ENCODE data around the gene THAP11. TPM values are rescaled to one million over a fixed set of nuclear protein-coding genes. Genes with fewer than 3 reads are reported as not detected.
"Not testable (repeated sequence)": the region's sequence is repeated elsewhere in the genome, so short reads cannot be mapped to it uniquely, and the experiment has no call there.

THAP11 gene
- total RNA-seq, 3 donors from 2014 or later: 42.1 to 51.4 (median 43.1) TPM

DNA sequence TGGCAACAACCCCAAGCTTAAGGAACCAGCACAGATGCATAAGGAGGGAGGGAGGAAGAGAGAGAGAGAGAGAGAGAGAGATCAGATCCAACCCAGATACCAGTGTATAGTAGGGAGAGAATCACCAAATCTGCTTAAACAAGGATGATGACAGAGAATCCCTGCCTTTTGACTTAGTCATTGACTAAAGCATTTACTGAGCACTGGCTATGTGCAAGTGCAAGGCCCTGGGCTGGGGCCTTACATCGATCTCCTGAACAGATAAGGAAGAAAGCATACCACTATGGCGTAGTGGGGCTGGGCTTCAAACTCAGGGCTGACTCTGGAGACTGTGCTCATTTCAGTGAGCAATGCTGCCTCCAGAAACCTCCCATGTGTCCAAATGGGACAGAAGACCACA lies 19.6 kb upstream of the THAP11 start:
- DNase-seq (no peak), ATAC-seq (no peak)
- Mint-ChIP-seq H3K9me3 (no peaks in the 10 kb centered on the region), H3K36me3 (ENCODE audit: insufficient read depth) (no peaks in the 10 kb centered on the region), H3K4me3 (no peak overlapping the region), H3K27me3 (ENCODE audit: low read depth) (no peaks in the 10 kb centered on the region), H3K4me1 (ENCODE audit: low read depth) (no peaks in the 10 kb centered on the region)

- H3K27me3 Mint-ChIP-seq (ENCODE audit: low read depth): no peaks in the 10 kb centered on the region
- no peaks in the 10 kb centered on the region for H3K9me3 Mint-ChIP-seq
- H3K4me1 Mint-ChIP-seq (ENCODE audit: low read depth): no peaks in the 10 kb centered on the region
- DNase-seq: no peak
- no peak overlapping the region for H3K4me3 Mint-ChIP-seq
- ATAC-seq: no peak
- peaks cover 4% of the 10 kb centered on the region for H3K36me3 Mint-ChIP-seq (ENCODE audit: insufficient read depth)
Measured at GRCh38 chr16:67825119-67825518, 17.0 kb upstream of the THAP11 start.

DNA sequence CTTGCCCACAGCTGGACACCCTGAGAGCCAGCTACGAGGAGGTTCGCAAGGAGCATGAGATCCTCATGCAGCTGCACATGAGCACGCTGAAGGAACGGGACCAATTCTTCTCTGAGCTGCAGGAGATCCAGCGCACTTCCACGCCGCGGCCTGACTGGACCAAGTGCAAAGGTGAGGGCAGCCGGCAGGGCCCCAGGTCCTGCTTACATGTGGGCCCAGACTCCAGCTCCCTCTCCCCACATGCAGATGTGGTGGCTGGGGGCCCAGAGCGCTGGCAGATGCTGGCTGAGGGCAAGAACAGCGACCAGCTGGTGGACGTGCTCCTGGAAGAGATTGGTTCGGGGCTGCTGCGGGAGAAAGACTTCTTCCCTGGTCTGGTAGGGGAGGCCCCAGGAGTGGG lies 16.2 kb upstream of the THAP11 start:
- no peak for DNase-seq
- H3K4me1 Mint-ChIP-seq (ENCODE audit: low read depth): no peaks in the 10 kb centered on the region
- no peak overlapping the region for H3K4me3 Mint-ChIP-seq
- no peaks in the 10 kb centered on the region for H3K9me3 Mint-ChIP-seq
- H3K36me3 Mint-ChIP-seq (ENCODE audit: insufficient read depth): peaks cover 4% of the 10 kb centered on the region
- no peak for ATAC-seq
- H3K27me3 Mint-ChIP-seq (ENCODE audit: low read depth): no peaks in the 10 kb centered on the region

DNA sequence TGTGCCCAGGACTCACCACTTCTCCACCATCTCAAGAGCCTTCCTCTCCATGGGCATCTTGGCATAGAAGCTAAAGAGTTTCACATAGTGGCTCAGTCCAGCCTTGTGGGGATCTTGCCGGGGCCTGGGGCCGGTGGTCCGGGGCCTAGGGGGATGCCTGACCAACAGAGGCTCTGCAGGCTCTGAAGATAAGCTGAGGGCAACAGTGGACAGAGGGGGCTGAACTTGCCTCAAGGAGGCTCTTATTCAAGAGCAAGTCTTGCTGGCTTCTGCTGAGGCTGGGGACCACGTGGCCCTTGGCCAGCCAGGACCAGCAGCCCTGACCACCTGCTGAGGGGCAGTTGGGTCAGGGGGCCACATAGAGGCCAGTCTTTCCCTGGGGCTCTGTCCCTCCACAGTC lies 13.5 kb upstream of the THAP11 start:
- peaks cover 9% of the 10 kb centered on the region for H3K4me1 Mint-ChIP-seq (ENCODE audit: low read depth)
- DNase-seq (no peak), ATAC-seq (no peak)
- H3K36me3 Mint-ChIP-seq (ENCODE audit: insufficient read depth): peaks cover 4% of the 10 kb centered on the region
- H3K9me3 Mint-ChIP-seq: no peaks in the 10 kb centered on the region
- no peak overlapping the region for H3K4me3 Mint-ChIP-seq
- H3K27me3 Mint-ChIP-seq (ENCODE audit: low read depth): no peaks in the 10 kb centered on the region

DNA sequence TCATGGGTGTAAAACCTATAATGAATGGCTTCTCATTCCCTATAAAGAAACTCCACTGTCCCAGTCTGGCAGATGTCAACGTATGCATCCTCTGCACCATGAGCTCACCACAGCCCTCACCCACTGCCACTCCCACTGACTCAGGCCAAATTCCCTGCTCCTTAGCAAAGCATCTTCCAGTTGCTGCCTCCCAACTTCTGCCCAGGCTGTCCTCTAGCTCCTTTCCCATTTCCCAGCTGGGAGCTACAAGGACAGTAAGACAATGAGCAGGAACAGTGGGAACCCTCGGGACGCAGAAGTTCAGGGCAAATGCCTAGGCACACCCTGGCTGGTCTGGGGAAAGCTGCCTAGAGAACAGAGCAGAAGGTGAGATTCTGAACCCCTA lies 9.1 kb upstream of the THAP11 start:
- H3K4me1 Mint-ChIP-seq (ENCODE audit: low read depth): peaks cover 15% of the 10 kb centered on the region

GRCh38 chr16:67833415-67834241 lies 8.5 kb upstream of the THAP11 start:
- H3K4me1 Mint-ChIP-seq (ENCODE audit: low read depth): peaks cover 15% of the 10 kb centered on the region
- DNase-seq: peak; percentile 86

More for the DNA sequence above, 9.1 kb upstream of the THAP11 start:
- Mint-ChIP-seq H3K9me3 (no peaks in the 10 kb centered on the region), H3K36me3 (ENCODE audit: insufficient read depth) (peaks cover 4% of the 10 kb centered on the region), H3K27me3 (ENCODE audit: low read depth) (no peaks in the 10 kb centered on the region), H3K4me3 (peak overlapping the region; percentile 89)
- DNase-seq (no peak), ATAC-seq (peak in 1 of 2 donors; percentile 3)

GRCh38 chr16:67834242-67834614 lies 7.9 kb upstream of the THAP11 start:
- Mint-ChIP-seq H3K36me3 (ENCODE audit: insufficient read depth) (peaks cover 4% of the 10 kb centered on the region), H3K27me3 (ENCODE audit: low read depth) (no peaks in the 10 kb centered on the region), H3K9me3 (no peaks in the 10 kb centered on the region), H3K4me1 (ENCODE audit: low read depth) (peaks cover 15% of the 10 kb centered on the region), H3K4me3 (peak overlapping the region; percentile 89)
- DNase-seq (no peak), ATAC-seq (no peak)

More at GRCh38 chr16:67833415-67834241, 8.5 kb upstream of the THAP11 start:
- Mint-ChIP-seq H3K4me3 (peak overlapping the region; percentile 89), H3K9me3 (no peaks in the 10 kb centered on the region), H3K27me3 (ENCODE audit: low read depth) (no peaks in the 10 kb centered on the region), H3K36me3 (ENCODE audit: insufficient read depth) (peaks cover 4% of the 10 kb centered on the region)
- peak; percentile 100 for ATAC-seq

DNA sequence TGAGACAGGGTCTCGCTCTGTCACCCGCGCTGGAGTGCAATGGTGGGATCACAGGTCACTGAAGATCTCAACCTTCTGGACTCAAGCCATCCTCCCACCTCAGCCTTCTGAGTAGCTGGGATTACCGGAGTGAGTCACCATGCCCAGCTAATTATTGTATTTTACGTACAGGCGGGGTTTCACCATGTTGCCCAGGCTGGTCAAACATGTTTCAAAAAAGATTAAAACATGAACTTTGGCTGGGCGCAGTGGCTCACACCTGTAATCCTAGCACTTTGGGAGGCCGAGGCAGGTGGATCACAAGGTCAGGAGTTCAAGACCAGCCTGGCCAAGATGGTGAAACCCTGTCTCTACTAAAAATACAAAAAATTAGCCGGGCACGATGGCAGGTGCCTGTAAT lies 4.9 kb upstream of the THAP11 start:
- H3K27me3 Mint-ChIP-seq (ENCODE audit: low read depth); H3K4me3 Mint-ChIP-seq; DNase-seq; H3K36me3 Mint-ChIP-seq (ENCODE audit: insufficient read depth); ATAC-seq; H3K9me3 Mint-ChIP-seq: not testable (repeated sequence)
- peaks cover 20% of the 10 kb centered on the region for H3K4me1 Mint-ChIP-seq (ENCODE audit: low read depth)

DNA sequence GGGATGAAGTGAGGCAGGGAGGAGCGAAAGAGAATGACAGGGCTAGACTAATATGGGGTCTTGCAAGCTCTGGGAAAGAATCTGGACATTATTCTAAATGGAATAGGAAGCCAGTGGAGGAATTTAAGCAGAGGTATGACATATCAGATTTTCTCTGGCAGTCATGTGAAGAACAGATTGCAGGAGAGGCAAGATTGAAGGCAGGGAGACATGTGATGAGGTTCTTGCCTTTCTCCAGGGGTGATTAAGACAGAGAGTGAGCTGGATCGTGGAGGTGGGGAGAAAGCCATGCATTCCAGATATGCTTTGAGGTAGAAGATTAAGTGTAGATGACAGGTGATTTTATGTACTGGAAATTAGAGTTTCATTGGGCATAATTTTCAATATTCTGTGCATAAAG lies 4.3 kb upstream of the THAP11 start:
- Mint-ChIP-seq H3K27me3 (ENCODE audit: low read depth) (no peaks in the 10 kb centered on the region), H3K4me3 (no peak overlapping the region), H3K4me1 (ENCODE audit: low read depth) (peaks cover 17% of the 10 kb centered on the region), H3K36me3 (ENCODE audit: insufficient read depth) (no peaks in the 10 kb centered on the region), H3K9me3 (no peaks in the 10 kb centered on the region)
- DNase-seq (no peak), ATAC-seq (no peak)

- ATAC-seq (no peak), DNase-seq (no peak)
- peak overlapping the region; percentile 93 for H3K4me3 Mint-ChIP-seq
- H3K27me3 Mint-ChIP-seq (ENCODE audit: low read depth): no peaks in the 10 kb centered on the region
- H3K36me3 Mint-ChIP-seq (ENCODE audit: insufficient read depth): no peaks in the 10 kb centered on the region
- peaks cover 39% of the 10 kb centered on the region for H3K4me1 Mint-ChIP-seq (ENCODE audit: low read depth)
- H3K9me3 Mint-ChIP-seq: no peaks in the 10 kb centered on the region
Measured at GRCh38 chr16:67841198-67841815, 813 bp upstream of the THAP11 start.

DNA sequence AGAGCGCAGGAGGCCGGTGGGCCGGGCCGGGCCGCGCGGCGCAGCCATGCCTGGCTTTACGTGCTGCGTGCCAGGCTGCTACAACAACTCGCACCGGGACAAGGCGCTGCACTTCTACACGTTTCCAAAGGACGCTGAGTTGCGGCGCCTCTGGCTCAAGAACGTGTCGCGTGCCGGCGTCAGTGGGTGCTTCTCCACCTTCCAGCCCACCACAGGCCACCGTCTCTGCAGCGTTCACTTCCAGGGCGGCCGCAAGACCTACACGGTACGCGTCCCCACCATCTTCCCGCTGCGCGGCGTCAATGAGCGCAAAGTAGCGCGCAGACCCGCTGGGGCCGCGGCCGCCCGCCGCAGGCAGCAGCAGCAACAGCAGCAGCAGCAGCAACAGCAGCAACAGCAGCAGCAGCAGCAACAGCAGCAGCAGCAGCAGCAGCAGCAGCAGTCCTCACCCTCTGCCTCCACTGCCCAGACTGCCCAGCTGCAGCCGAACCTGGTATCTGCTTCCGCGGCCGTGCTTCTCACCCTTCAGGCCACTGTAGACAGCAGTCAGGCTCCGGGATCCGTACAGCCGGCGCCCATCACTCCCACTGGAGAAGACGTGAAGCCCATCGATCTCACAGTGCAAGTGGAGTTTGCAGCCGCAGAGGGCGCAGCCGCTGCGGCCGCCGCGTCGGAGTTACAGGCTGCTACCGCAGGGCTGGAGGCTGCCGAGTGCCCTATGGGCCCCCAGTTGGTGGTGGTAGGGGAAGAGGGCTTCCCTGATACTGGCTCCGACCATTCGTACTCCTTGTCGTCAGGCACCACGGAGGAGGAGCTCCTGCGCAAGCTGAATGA lies 606 bp downstream of the THAP11 start:
- no peaks in the 10 kb centered on the region for H3K27me3 Mint-ChIP-seq (ENCODE audit: low read depth)
- H3K9me3 Mint-ChIP-seq: no peaks in the 10 kb centered on the region
- H3K36me3 Mint-ChIP-seq (ENCODE audit: insufficient read depth): no peaks in the 10 kb centered on the region
- H3K4me1 Mint-ChIP-seq (ENCODE audit: low read depth): peaks cover 42% of the 10 kb centered on the region
- peak overlapping the region; percentile 93 for H3K4me3 Mint-ChIP-seq
- ATAC-seq (peak; percentile 32 to 36), DNase-seq (peak; percentile 40)

- Mint-ChIP-seq H3K36me3 (ENCODE audit: insufficient read depth) (no peaks in the 10 kb centered on the region), H3K9me3 (no peaks in the 10 kb centered on the region), H3K4me3 (peak overlapping the region; percentile 93), H3K27me3 (ENCODE audit: low read depth) (no peaks in the 10 kb centered on the region), H3K4me1 (ENCODE audit: low read depth) (peaks cover 46% of the 10 kb centered on the region)
- peak in 1 of 2 donors; percentile 0 for ATAC-seq
- DNase-seq: no peak
Measured at GRCh38 chr16:67843343-67843765, 1.2 kb downstream of the THAP11 start.

- Mint-ChIP-seq H3K4me1 (ENCODE audit: low read depth) (peaks cover 50% of the 10 kb centered on the region), H3K4me3 (peak overlapping the region; percentile 93), H3K27me3 (ENCODE audit: low read depth) (no peaks in the 10 kb centered on the region), H3K9me3 (no peaks in the 10 kb centered on the region), H3K36me3 (ENCODE audit: insufficient read depth) (peaks cover 4% of the 10 kb centered on the region)
- ATAC-seq: no peak
- DNase-seq: no peak
Measured at GRCh38 chr16:67844497-67844896, 2.4 kb downstream of the THAP11 start.

DNA sequence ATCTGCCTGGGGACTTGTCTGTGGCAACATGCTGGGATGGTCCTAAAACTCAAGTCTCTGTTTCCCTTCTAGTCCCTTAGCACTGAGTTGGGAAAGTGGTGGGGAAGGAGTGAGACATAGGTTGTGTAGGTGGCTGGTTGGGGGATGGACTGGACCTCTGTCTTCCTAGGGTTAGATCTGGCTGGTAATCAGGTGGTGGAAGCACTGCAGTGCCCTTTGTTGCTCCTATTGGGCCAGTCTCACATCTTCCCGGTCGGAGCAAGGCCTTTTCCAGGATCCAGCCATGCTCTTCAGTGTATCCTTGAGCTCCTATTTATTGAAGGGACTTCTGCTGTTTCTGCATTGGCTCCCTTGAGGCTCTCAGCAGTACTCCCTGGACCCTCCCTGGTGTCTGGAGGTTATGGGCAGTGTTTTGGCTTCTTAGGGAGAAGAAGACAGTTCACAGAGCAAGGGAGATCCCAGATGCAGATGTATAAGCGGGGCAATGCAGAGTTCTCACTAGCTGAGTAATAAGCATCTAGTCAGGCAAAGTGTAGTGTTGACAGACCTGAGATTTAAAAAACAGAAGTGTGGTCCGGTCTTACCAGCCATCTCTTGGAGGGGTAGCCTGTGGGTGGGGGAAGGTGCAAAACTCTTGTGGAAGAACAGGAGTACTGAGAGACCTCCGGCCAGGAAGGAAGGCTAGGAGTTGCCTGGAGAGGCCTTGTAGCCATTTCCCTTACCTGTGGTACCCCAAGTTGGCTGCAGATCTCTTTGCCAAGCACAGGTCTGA lies 3.4 kb downstream of the THAP11 start:
- DNase-seq: no peak
- H3K4me1 Mint-ChIP-seq (ENCODE audit: low read depth): peaks cover 50% of the 10 kb centered on the region
- H3K9me3 Mint-ChIP-seq: no peaks in the 10 kb centered on the region
- H3K4me3 Mint-ChIP-seq: peak overlapping the region; percentile 87
- no peak for ATAC-seq
- H3K27me3 Mint-ChIP-seq (ENCODE audit: low read depth): no peaks in the 10 kb centered on the region
- H3K36me3 Mint-ChIP-seq (ENCODE audit: insufficient read depth): peaks cover 4% of the 10 kb centered on the region

All from activated T-cell treated with anti-CD3 and anti-CD28 coated beads, Interleukin-2, amount 50 U/mL, for 4 hours (primary cell).